Epithelial cell of umbilical artery (primary cell): Measurements from ENCODE around the gene SULT6B1. TPM values are rescaled to one million over a fixed set of nuclear protein-coding genes. Genes with fewer than 3 reads are reported as not detected.

Experiments
- total RNA-seq: library from RNA; depleted of rRNA; stranded (reverse); fragments of >200 nt; gene quantifications from 2 replicates; pipeline ENCODE4 v1.2.3, GENCODE V29; 2014

SULT6B1 gene
- not detected in 2 replicates for total RNA-seq

GRCh38 chr2:37188570-37188969 lies at the start of gene SULT6B1:
TSS of gene SULT6B1 (minus strand) at chr2:37188670. CDS start at chr2:37188640, 30 bp downstream.

GRCh38 chr2:37231241-37232130 lies 43.0 kb upstream of the SULT6B1 start, which contains the start of the genes CEBPZ and NDUFAF7:
TSS of gene CEBPZ (minus strand) at chr2:37231596. CDS start at chr2:37231567, 29 bp downstream.
TSS of gene NDUFAF7 (plus strand) at chr2:37231658. CDS start at chr2:37231706, 48 bp downstream.

GRCh38 chr2:37196320-37197195 lies 8.1 kb upstream of the SULT6B1 start, which contains the start of gene CEBPZOS:
TSS of gene CEBPZOS (plus strand) at chr2:37196496. CDS start at chr2:37199705, 3,209 bp downstream.

GRCh38 chr2:37156857-37157714 lies 31.4 kb downstream of the SULT6B1 start, which contains the start of gene EIF2AK2:
TSS of gene EIF2AK2 (minus strand) at chr2:37156980. CDS start at chr2:37147806, 9,174 bp downstream.

Other genes with a start within 250 kb of the SULT6B1 start
- gene STRN, start 222.1 kb downstream of the SULT6B1 start, total RNA-seq, result 14.9 and 18.5 TPM in 2 replicates
- gene HEATR5B, start 104.3 kb downstream of the SULT6B1 start, total RNA-seq, result 27.9 and 28.7 TPM in 2 replicates
- 6.5 and 7.1 TPM in 2 replicates for gene GPATCH11, start 104.2 kb downstream of the SULT6B1 start, total RNA-seq
- gene EIF2AK2, start 31.7 kb downstream of the SULT6B1 start, total RNA-seq, result 23.7 and 98.2 TPM in 2 replicates
- 13.0 and 17.9 TPM in 2 replicates for gene CEBPZOS, start 7.8 kb upstream of the SULT6B1 start, total RNA-seq
- 60.4 and 71.6 TPM in 2 replicates for gene CEBPZ, start 42.9 kb upstream of the SULT6B1 start, total RNA-seq
- 11.4 and 20.7 TPM in 2 replicates for gene NDUFAF7, start 43.0 kb upstream of the SULT6B1 start, total RNA-seq
- gene PRKD3, start 136.2 kb upstream of the SULT6B1 start, total RNA-seq, result 60.0 and 75.0 TPM in 2 replicates
- 20.8 and 27.2 TPM in 2 replicates for gene QPCT, start 156.0 kb upstream of the SULT6B1 start, total RNA-seq